GM21528 (cell line): ENCODE measurements around the gene RNGTT.

Experiments
- ATAC-seq: cut with Tn5 transposase; IDR thresholded peaks from one replicate; pipeline ENCODE4 v1.9.1; 2021; ENCODE audit warnings: mild to moderate bottlenecking, moderate library complexity; ENCODE audit not compliant: unreplicated experiment, low FRiP score

Gene RNGTT

DNA sequence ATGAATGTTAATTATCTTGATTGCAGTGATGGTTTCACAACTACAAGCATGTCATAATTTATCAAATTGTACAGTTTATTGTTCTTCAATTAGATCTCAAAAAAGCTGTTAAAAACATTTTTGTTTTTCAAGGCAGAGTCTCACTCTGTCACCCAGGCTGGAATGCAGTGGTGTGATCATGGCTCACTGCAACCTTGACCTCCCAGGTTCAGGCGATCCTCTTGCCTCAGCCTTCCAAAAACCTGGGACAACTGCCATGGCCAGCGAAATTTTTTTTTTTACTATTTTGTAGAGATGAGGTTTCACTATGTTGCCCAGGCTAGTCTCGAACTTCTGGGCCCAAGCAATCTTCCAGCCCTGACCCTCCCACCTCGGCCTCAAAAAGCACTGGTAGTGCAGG is 286.1 kb downstream of the RNGTT start:
- ATAC-seq: no peak

DNA sequence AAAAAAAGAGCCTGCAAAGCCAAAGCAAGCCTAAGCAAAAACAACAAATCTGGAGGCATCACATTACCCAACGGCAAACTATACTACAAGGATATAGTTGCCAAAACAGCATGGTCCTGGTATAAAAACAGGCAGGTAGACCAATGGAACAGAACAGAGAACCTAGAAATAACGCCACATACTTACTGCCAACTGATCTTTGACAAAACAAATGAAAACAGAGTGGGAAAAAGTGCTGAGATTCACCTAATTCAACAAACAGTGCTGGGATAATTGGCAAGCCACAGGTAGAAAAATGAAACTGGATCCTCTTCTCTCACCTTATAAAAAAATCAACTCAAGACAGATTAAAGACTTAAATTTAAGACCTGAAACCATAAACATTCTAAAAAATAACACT is 291.8 kb downstream of the RNGTT start:
- no peak for ATAC-seq

DNA sequence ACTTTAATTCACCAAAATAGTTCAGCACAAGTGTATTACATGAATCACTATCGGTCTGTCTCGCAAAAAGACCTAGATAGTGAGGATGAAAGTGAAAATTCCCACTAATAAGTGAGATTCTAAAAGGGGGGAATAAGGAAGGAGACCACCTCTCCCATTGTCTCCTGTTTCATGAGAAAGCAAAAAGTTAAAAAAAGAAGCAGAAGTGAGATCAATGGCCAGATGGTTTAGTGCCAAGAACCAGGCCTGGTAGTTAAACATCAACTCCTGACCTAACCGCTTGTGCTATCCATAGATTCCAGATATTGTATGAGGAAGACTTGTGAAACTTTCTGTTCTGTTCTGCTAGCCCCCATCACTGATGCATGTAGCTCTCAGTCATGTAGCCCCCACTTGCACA is 293.0 kb downstream of the RNGTT start:
- ATAC-seq: no peak

DNA sequence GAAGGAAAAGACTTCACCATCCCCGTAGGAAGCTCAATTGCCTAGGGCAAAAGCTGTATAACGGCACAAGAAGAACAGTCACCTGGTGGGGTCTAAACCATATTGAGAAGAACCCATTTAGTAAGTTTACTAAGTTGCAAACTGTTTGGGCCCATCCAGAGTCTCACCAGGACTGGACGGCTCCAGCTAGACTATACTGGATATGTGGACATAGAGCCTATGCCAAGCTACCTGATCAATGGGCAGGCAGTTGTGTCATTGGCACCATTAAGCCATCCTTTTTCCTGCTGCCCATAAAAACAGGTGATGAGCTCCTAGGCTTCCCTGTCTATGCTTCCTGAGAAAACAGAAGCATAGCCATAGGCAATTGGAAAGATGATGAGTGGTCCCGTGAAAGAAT is 293.9 kb downstream of the RNGTT start:
- no peak for ATAC-seq

DNA sequence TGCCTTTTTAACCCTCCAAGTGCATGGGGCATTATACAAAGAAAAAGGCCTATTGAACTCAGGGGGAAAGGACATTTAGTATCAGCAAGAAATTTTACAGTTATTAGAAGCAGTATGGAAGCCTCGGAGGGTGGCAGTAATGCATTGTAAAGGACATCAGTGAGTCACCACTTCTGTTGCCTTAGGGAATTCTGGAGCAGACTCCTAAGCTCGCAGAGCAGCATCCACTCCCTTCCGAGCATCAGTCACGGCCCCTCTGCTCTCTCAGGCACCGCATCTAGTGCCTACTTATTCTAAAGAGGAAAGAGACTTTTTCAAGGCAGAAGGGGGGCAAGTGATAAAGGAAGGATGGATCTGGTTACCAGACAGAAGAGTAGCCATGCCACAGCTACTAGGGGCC is 296.5 kb downstream of the RNGTT start:
- ATAC-seq: no peak

DNA sequence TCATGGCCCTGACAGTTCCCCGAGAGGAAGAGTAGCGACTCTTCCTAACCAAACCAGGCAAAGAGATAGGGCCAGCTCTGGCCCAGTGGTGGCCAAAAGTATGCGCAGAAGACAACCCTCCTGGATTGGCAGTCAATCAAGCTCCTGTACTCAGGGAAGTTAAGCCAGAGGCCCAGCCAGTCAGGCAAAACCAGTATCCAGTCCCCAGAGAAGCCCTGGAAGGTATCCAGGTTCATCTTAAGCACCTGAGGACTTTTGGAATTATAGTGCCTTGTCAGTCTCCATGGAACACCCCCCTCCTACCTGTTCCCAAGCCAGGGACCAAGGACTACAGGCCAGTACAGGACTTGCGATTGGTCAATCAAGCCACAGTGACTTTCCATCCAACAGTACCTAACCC is 298.3 kb downstream of the RNGTT start:
- no peak for ATAC-seq

DNA sequence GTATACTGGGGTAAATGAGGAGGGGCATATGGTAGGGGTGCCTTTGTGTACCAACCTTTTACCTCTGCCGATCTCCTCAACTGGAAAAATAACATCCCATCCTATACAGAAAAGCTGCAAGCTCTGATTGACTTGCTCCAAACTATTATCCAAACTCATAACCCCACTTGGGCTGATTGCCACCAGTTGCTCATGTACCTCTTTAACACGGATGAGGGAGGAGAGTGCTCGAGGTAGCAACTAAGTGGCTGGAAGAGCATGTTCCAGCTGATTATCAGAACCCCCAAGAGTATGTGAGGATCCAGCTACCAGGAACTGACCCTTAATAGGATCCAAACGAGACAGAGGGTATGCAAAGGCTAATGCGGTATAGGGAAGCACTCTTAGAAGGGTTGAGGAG is 299.6 kb downstream of the RNGTT start:
- ATAC-seq: no peak

DNA sequence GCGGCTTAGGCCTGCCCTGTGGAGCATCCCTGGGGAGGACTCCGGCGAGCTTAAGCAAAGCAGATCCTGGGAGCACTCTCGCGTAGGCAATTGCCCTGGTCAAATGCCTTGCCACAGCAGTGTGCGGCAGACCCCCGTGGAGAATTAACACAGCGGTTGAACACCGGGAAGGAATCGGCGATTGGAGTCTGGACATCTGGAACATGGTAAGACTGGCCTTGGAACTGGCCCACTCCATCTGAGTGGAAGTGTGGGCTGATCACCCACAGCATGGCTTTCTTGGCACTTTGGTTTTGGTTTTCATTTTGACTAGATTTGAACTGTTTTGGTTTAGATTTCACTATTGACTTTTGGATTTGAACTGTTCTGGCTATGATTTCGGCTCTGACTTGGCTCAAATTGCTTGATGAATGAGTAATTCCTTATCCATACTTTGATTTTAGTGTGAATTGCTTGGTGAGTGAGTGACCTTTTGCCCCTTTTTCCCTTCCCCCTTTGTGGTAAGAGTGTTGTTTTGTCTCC is 300.7 kb downstream of the RNGTT start:
- no peak for ATAC-seq

DNA sequence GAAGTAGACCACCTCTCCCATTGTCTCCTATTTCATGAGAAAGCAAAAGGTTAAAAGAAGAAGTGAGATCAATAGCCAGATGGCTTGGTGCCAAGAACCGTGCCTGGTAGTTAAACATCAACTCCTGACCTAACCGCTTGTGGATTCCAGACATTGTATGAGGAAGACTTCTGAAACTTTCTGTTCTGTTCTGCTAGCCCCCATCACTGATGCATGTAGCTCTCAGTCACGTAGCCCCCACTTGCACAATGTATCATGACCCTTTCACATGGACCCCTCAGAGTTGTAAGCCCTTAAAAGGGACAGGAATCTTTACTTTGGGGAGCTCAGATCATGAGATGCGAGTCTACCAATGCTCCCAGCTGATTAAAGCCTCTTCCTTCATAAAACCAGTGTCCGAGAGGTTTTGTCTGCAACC is 301.2 kb downstream of the RNGTT start:
- peak; percentile 52 for ATAC-seq

DNA sequence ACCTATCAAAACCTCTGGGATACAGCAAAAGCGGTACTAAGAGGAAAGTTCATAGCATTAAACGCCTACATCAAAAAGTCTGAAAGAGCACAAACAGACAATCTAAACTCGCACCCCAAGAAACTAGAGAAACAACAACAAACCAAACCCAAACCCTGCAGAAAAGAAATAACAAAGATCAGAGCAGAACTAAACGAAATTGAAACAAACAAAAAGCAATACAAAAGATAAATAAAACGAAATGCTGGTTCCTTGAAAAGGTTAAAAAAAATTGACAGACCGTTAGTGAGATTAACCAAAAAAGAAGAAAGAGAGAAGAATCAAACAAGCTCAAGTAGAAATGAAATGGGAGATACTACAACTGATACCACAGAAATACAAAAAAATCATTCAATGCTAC is 302.3 kb downstream of the RNGTT start:
- no peak for ATAC-seq

DNA sequence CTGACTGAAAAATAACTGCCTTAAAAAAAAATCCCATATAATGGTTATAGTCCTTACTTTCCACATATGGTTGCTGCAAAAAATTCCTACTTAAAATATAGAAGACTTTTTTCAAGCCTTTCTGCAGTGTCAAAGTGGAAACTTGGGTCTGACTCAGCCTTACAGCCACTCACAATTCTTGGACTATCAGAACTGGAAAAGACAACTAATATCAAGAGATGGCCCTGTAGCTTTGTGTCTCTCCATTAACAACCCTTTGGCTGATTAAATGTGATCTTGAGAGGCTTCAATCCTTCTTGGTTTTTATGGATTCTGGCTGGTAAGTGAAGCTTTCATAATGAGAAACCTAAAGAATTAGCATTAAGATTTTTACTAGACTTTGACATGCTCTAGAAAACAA is 307.8 kb downstream of the RNGTT start:
- no peak for ATAC-seq

DNA sequence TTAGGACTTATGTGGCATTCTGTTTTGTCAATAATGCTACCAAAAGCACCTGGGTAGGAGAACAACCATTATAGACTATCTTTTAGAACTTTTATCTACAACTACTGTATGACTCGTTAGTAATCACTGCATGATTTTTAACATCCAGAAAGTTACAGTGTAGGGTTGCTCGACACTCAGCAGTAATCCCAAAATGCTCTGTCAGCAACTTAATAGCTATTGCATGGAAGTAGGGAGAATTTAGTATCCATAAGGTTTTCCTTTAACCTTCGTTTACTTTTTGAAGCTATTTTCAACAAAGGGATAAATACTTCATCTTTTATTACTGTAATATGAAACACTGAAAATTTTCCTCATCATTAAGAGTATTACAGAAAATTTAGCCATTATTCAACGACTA is 309.5 kb downstream of the RNGTT start:
- no peak for ATAC-seq

DNA sequence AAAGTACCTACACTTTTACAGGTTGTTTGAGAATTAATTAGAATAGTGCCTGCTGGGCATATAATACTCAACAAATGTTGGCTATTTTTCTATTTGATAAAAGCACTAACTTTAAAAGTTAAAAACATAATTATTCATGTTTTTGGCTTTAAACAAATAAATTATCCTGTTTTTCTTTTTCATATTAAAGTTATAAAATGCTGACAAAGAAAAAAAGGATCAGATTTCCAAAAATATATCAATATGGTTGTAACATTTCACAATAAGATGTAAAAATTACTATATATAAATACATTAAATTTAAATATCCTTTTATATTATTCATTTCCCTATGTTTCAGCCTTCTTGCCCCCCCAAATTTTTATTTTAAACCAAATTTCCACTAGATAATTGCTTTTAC is 312.0 kb downstream of the RNGTT start:
- ATAC-seq: no peak

DNA sequence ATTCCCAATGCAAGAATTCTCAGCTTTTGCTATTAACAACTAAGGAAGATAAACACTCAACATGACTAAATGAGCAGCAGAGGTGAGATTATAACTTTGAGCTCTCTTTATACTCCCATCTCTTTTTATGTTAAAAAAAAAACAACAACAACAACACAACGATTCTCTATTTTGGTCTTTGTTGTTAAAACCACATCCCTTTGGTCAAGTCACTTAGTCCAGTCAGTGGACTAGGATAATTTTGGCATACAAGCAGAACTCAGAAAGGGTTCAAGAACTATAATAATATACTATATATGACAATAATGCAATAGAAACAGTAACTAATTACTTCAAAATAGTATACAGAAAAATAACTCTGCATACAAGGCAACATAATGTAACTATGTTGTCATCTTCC is 312.4 kb downstream of the RNGTT start:
- ATAC-seq: no peak

DNA sequence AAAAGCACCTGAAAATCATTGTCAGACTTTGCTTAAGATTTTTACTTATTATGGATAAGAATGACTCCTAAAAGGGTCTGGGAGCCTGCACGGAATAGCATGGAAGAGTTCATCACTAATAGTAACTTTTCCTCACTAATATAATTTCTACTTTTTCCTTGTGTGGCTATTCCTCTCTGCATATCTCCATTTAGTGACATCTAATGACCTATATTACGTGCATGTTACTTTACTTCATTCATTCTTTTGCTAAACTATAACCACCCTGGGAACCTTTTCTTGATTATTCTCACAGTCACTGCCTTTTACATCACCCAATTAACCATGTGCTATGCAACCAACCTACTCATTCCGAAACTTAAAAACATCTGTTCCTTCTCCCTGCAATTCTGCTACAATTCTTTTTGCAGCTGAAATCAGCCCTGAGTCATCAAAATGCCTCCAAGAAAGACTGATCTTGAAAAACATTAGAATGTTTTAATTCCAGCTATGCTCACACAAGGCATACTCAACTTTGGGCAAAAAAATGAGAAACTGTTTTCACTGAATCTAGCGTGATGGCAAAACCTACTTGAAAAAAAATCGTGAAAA is 313.3 kb downstream of the RNGTT start:
- peak; percentile 94 for ATAC-seq

DNA sequence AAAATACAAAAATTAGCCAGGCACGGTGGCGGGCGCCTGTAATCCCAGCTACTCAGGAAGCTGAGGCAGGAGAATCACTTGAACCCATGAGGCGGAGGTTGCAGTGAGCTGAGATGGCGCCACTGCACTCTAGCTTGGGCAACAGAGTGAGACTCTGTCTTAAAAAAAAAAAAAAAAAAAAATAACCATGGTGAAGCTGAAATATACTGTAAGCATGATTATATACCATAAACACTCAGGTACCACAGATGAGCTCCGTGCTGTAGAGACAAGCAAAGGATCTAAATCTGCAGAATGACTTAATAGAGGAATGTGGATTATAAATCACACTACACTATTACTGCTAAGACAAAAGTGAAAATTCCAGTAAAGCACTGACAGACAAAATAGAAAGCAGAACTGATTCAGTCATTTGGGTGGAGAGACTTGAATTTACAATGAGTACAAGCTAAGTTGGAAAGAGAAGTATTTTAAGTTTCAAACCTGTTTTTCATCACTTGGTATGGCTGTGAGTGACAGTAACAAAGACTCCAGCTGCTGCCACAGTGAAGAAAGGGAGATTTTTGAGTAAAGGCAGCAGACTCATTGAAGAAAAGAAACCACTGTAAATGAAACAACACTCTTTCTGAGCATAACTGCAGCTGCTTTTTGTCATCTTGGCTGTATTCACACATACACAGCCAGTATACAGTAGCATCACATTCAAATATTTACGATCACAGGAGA is 322.1 kb downstream of the RNGTT start:
- ATAC-seq: peak; percentile 97

DNA sequence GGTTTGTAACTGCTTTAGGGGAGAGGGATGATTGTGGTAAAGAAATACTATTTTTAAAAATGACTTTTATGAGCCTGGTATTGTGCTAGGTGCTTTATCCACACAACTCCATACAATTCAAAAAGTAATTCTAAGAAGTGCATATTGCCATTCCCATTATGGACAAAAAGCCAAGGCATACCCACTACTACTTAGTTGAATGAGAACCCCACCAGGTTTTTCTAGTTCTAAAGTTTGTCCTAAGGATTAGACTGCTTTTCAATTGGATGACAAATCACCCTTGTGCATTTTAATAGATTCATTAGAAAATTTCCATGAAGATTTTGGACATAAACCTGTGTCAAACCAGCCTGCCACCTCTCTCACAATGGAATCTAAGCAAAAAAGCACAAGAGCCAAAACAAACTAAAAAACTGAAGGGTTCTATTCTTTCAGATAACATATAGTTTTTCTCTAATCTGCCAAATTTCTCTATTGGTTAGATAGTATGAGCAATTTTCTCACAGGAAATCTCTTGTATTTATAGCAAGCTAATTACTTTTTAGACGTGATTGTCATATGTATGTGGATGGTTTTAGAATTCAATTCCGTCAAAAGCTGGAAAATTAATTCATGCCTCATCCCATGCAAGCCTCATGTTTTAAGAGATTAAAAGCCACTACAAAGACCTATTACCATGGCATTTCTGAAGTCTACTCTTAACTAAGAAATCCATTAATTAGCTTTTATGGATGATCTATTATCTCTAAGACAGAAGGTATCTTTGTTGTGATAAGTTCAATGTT is 325.5 kb downstream of the RNGTT start:
- ATAC-seq: no peak

DNA sequence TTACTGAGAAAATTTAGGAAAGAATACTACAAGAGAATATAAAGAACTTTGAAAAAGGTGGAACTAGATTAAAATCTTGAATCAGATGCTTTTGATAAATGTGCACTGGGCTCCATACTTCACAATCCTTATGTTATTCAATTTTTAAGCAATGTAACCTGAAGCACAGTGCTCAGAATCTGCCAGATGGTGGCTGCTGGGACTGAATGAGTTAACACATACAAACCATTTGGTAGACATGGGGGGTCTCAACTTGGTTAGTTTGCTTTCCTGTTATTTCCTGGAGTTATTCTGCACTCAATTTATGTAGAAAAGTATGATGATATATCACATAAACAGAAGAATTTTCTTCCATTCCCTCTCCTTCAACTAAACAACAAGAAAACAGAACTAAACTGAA is 326.5 kb downstream of the RNGTT start:
- no peak for ATAC-seq

DNA sequence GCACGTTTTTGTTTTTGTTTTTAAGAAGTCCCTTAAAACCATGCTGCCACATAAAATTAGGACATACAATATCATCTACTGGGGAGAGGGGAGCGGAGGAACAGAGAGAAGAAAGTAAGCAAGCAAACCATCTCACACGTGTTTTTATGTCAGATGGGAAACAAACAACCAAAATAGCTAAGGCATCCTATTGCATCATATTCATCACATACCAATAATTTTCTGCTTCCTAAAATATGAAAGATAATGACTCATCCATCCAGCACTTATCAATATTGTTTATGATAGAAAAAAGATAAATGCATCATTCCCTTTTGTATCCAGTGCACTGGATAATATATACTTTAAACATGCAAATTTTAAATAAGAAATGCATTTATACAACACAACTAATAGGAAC is 329.6 kb downstream of the RNGTT start:
- ATAC-seq: no peak

DNA sequence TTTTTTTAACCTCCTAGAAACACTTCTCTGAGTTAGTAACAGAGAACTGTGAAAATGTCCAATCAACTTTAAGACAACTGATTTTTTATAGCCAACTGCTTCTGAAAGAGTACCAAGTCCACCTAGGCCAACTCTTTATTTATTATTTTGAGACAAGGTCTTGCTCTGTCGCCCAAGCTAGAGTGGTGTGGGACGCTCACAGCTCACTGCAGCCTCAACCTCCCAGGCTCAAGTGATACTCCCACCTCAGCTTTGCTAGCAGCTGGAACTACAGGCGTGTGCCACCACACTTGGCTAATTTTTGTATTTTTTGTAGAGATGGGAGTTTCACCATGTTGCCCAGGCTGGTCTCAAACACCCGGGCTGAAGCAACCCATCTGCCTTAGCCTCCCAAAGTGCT is 331.6 kb downstream of the RNGTT start:
- ATAC-seq: no peak

DNA sequence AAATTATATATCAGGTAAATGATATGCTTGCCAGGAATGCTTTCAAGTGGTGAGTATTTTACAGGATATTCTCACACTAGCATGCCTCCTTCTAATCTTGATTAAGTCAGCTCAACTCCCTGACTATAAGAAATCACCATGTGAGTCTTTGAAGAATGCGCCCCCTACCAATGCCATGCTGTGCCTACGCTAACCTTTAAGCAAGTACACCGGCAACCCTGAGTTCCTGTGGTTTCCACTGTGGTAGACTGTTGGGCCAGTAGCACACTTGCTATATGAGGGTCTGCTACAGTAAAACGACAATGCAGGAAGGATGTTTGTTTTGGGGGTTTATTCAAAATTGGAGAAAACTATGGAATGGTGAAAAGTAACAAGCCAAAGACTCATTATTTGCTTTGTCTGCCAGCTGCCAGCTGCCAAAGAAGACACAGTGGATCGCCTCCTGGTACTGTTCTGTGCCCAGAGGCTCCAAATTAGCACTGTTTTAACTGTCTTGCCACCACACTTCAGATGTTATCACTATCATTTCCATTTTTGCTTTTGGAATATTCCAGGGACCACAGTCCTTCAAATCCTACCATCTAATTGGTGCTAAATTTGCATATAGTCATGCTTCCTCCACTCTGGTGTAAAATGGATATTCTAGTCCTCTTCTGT is 333.5 kb downstream of the RNGTT start:
- peak; percentile 61 for ATAC-seq
